ENCODE measurements around the gene EPS8L1. TPM values are rescaled to one million over a fixed set of nuclear protein-coding genes. Genes with fewer than 3 reads are reported as not detected.

The EPS8L1 gene
- total RNA-seq, 4 donors from 2014 or later: 1.0 to 8.7 (median 1.2) TPM

- 73% methylated on average over 12 of the region's 12 CpGs for WGBS
- no peak for DNase-seq (ENCODE audit: extremely low spot score)
- Histone ChIP-seq H3K27ac (replicated peaks in 1 of 4) (peak overlapping the region; percentile 20 to 53 (median 44)), H3K36me3 (peaks cover 26 to 36% (median 33%) of the 10 kb centered on the region in 4 donors), H3K9me3 (no peaks in the 10 kb centered on the region), H3K4me3 (peak overlapping the region in 3 of 4 donors; percentile 53 to 60 (median 56)), H3K27me3 (peaks cover 9 to 38% (median 22%) of the 10 kb centered on the region in 4 donors), H3K4me1 (peaks cover 22 to 44% (median 33%) of the 10 kb centered on the region in 4 donors)
- TF ChIP-seq POLR2AphosphoS5 (IDR thresholded peaks at IDR 0.05): no peak
- no peak for TF ChIP-seq POLR2A (IDR thresholded peaks at IDR 0.05; ENCODE audit: low read depth)
- TF ChIP-seq, protein P1, sequence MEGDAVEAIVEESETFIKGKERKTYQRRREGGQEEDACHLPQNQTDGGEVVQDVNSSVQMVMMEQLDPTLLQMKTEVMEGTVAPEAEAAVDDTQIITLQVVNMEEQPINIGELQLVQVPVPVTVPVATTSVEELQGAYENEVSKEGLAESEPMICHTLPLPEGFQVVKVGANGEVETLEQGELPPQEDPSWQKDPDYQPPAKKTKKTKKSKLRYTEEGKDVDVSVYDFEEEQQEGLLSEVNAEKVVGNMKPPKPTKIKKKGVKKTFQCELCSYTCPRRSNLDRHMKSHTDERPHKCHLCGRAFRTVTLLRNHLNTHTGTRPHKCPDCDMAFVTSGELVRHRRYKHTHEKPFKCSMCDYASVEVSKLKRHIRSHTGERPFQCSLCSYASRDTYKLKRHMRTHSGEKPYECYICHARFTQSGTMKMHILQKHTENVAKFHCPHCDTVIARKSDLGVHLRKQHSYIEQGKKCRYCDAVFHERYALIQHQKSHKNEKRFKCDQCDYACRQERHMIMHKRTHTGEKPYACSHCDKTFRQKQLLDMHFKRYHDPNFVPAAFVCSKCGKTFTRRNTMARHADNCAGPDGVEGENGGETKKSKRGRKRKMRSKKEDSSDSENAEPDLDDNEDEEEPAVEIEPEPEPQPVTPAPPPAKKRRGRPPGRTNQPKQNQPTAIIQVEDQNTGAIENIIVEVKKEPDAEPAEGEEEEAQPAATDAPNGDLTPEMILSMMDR (IDR thresholded peaks at IDR 0.05): no peak
- intact Hi-C loops (cut with DNase I): no loop called here
Observed at GRCh38 chr19:55088021-55088451, 12.4 kb downstream of the EPS8L1 start.

- intact Hi-C loops (cut with DNase I): no loop called here
- H3K27ac ChIP-seq (replicated peaks in 1 of 4): peak overlapping the region; percentile 20 to 53 (median 44)
- H3K9me3 ChIP-seq: no peaks in the 10 kb centered on the region
- peaks cover 22 to 40% (median 33%) of the 10 kb centered on the region in 4 donors for H3K4me1 ChIP-seq
- peaks cover 27 to 37% (median 34%) of the 10 kb centered on the region in 4 donors for H3K36me3 ChIP-seq
- TF ChIP-seq POLR2A (IDR thresholded peaks at IDR 0.05; ENCODE audit: low read depth) (no peak), EP300 (IDR thresholded peaks at IDR 0.05) (no peak), POLR2AphosphoS5 (IDR thresholded peaks at IDR 0.05) (no peak)
- TF ChIP-seq, protein P1 (IDR thresholded peaks at IDR 0.05): peak in 2 of 3 experiments; percentile 56 to 80
- H3K4me3 ChIP-seq: no peak overlapping the region
- 45% methylated on average over 17 of the region's 18 CpGs for WGBS
- H3K27me3 ChIP-seq: peaks cover 3 to 31% (median 15%) of the 10 kb centered on the region in 4 donors
- no peak for DNase-seq (ENCODE audit: extremely low spot score)
Observed at GRCh38 chr19:55088543-55089341, 13.1 kb downstream of the EPS8L1 start.

DNA sequence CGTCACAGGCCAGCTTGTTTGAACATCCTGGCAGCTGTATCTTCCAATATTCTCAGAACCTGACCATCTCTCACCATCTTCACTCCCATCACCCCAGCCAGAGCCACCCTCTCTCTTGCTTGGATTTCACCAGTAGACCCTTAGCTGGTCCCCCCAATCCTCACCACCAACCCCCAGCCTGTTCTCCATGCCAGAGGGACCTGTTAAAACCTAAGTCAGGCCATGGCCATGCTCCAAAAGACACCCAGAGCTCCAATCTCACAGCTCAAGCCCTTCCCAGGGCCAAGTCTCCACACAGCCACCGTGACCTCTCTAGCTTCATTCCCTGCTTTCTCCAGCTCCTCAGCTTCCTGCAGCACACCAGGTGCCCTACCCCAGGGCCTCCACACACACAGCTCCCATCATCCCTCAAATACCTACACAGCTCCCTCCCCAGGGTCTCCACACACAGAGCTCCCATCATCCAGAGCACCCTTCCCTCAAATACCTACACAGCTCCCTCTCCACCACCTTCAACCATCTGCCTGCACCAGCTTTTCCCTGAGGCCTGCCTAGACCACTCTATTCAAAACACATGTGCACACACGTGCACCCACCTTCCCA, 13.8 kb downstream of the EPS8L1 start:
- no peak overlapping the region for H3K4me3 ChIP-seq
- TF ChIP-seq POLR2A (IDR thresholded peaks at IDR 0.05; ENCODE audit: low read depth) (no peak), POLR2AphosphoS5 (IDR thresholded peaks at IDR 0.05) (no peak), EP300 (IDR thresholded peaks at IDR 0.05) (no peak)
- TF ChIP-seq, protein P1 (IDR thresholded peaks at IDR 0.05): no peak
- intact Hi-C loops (cut with DNase I): no loop called here
- H3K27me3 ChIP-seq: peaks cover 0 to 24% (median 9%) of the 10 kb centered on the region in 4 donors
- peaks cover 22 to 40% (median 33%) of the 10 kb centered on the region in 4 donors for H3K4me1 ChIP-seq
- peaks cover 31 to 41% (median 38%) of the 10 kb centered on the region in 4 donors for H3K36me3 ChIP-seq
- 77% methylated on average over 3 of the region's 3 CpGs for WGBS
- no peaks in the 10 kb centered on the region for H3K9me3 ChIP-seq
- peak overlapping the region in 2 of 4 donors; percentile 20 to 53 for H3K27ac ChIP-seq (replicated peaks in 1 of 4)
- DNase-seq (ENCODE audit: extremely low spot score): no peak

GRCh38 chr19:55090564-55090963, 14.9 kb downstream of the EPS8L1 start:
- Histone ChIP-seq H3K9me3 (no peaks in the 10 kb centered on the region), H3K4me3 (no peak overlapping the region), H3K27ac (replicated peaks in 1 of 4) (no peak overlapping the region), H3K36me3 (peaks cover 42 to 52% (median 49%) of the 10 kb centered on the region in 4 donors), H3K27me3 (peaks cover 0 to 13% (median 4%) of the 10 kb centered on the region in 4 donors), H3K4me1 (peaks cover 22 to 40% (median 33%) of the 10 kb centered on the region in 4 donors)
- intact Hi-C loops (cut with DNase I): no loop called here
- no peak for DNase-seq (ENCODE audit: extremely low spot score)
- 90% methylated on average over 13 of the region's 13 CpGs for WGBS
- TF ChIP-seq POLR2A (IDR thresholded peaks at IDR 0.05; ENCODE audit: low read depth): no peak
- TF ChIP-seq POLR2AphosphoS5 (IDR thresholded peaks at IDR 0.05): peak in 1 of 2 donors; percentile 5
